ENCODE measurements around the gene EPS8L1.

GRCh38 chr19:55081770-55082019 is 6.0 kb downstream of the EPS8L1 start:
- TF ChIP-seq CTCF (IDR thresholded peaks at IDR 0.05; ENCODE audit: low read depth, low read length, poor library complexity, severe bottlenecking) (no peak), EZH2phosphoT487 (IDR thresholded peaks at IDR 0.05; ENCODE audit: borderline replicate concordance, low read length) (no peak)
